ENCODE data around the gene CCDC51.

The CCDC51 gene

GRCh38 chr3:48435223-48435595, 4.7 kb downstream of the CCDC51 start:
- TF ChIP-seq CTCF (IDR thresholded peaks at IDR 0.05) = no peak
- Histone ChIP-seq H3K27me3 (peaks cover 4% of the 10 kb centered on the region), H3K4me1 (ENCODE audit: control insufficient read depth in 1 of 2, insufficient read depth in 1 of 2, low read depth in 1 of 2, low read length in 1 of 2) (peaks cover 7 to 25% of the 10 kb centered on the region in 2 experiments), H3K27ac (peak overlapping the region; percentile 39), H3K4me3 (ENCODE audit: low read depth in 1 of 2, low read length in 1 of 2) (no peak overlapping the region), H3K9me3 (no peaks in the 10 kb centered on the region), H3K36me3 (peaks cover 16% of the 10 kb centered on the region)

- peaks cover 9% of the 10 kb centered on the region for H3K27me3 ChIP-seq
- no peaks in the 10 kb centered on the region for H3K9me3 ChIP-seq
- no peak for TF ChIP-seq CTCF (IDR thresholded peaks at IDR 0.05)
- peak overlapping the region; percentile 39 for H3K27ac ChIP-seq
- no peak overlapping the region for H3K4me3 ChIP-seq (ENCODE audit: low read depth in 1 of 2, low read length in 1 of 2)
- H3K4me1 ChIP-seq (ENCODE audit: control insufficient read depth in 1 of 2, insufficient read depth in 1 of 2, low read depth in 1 of 2, low read length in 1 of 2) = peaks cover 9 to 28% of the 10 kb centered on the region in 2 experiments
- peaks cover 16% of the 10 kb centered on the region for H3K36me3 ChIP-seq
These were observed 5.2 kb downstream of the CCDC51 start for GRCh38 chr3:48434591-48435222.

- Histone ChIP-seq H3K4me3 (ENCODE audit: low read depth in 1 of 2, low read length in 1 of 2) (no peak overlapping the region), H3K4me1 (ENCODE audit: control insufficient read depth in 1 of 2, insufficient read depth in 1 of 2, low read depth in 1 of 2, low read length in 1 of 2) (peaks cover 5 to 28% of the 10 kb centered on the region in 2 experiments), H3K27ac (no peak overlapping the region), H3K36me3 (peaks cover 16% of the 10 kb centered on the region), H3K27me3 (peaks cover 20% of the 10 kb centered on the region), H3K9me3 (no peaks in the 10 kb centered on the region)
- no peak for TF ChIP-seq CTCF (IDR thresholded peaks at IDR 0.05)
These were observed 6.3 kb downstream of the CCDC51 start for GRCh38 chr3:48433472-48434118.

- Histone ChIP-seq H3K27ac (no peak overlapping the region), H3K27me3 (peaks cover 29% of the 10 kb centered on the region), H3K4me1 (ENCODE audit: control insufficient read depth in 1 of 2, insufficient read depth in 1 of 2, low read depth in 1 of 2, low read length in 1 of 2) (peaks cover 5 to 31% of the 10 kb centered on the region in 2 experiments), H3K36me3 (peaks cover 16% of the 10 kb centered on the region), H3K9me3 (no peaks in the 10 kb centered on the region), H3K4me3 (ENCODE audit: low read depth in 1 of 2, low read length in 1 of 2) (no peak overlapping the region)
- no peak for TF ChIP-seq CTCF (IDR thresholded peaks at IDR 0.05)
These were observed 7.2 kb downstream of the CCDC51 start for GRCh38 chr3:48432411-48433371.

GRCh38 chr3:48431224-48432029, 8.5 kb downstream of the CCDC51 start:
- no peak overlapping the region for H3K27ac ChIP-seq

More at GRCh38 chr3:48431224-48432029, 8.5 kb downstream of the CCDC51 start:
- TF ChIP-seq CTCF (IDR thresholded peaks at IDR 0.05) = no peak
- Histone ChIP-seq H3K4me1 (ENCODE audit: control insufficient read depth in 1 of 2, insufficient read depth in 1 of 2, low read depth in 1 of 2, low read length in 1 of 2) (peaks cover 5 to 22% of the 10 kb centered on the region in 2 experiments), H3K4me3 (ENCODE audit: low read depth in 1 of 2, low read length in 1 of 2) (no peak overlapping the region), H3K27me3 (peaks cover 42% of the 10 kb centered on the region), H3K36me3 (peaks cover 16% of the 10 kb centered on the region), H3K9me3 (no peaks in the 10 kb centered on the region)

Data from neutrophil (primary cell).